ENCODE data around the gene EIF2S1.
A peak's percentile ranks its signal among the peaks of the same experiment; 100 is the strongest.

The EIF2S1 gene

GRCh38 chr14:67425608-67426007, 65.5 kb downstream of the EIF2S1 start:
- Histone ChIP-seq H3K4me1 (ENCODE audit: control insufficient read depth, insufficient read depth, low read length) (peaks cover 9% of the 10 kb centered on the region), H3K36me3 (ENCODE audit: control insufficient read depth, insufficient read depth, low read length, severe bottlenecking) (no peaks in the 10 kb centered on the region), H3K9me3 (ENCODE audit: control insufficient read depth, low read length) (no peaks in the 10 kb centered on the region), H3K27me3 (replicated peaks; ENCODE audit: control insufficient read depth, insufficient read depth, low read length) (no peaks in the 10 kb centered on the region), H3K4me3 (ENCODE audit: low read length) (no peak overlapping the region), H3K9ac (ENCODE audit: low read length) (no peak overlapping the region)
- no peak for DNase-seq (ENCODE audit: low read depth)

- Histone ChIP-seq H3K36me3 (ENCODE audit: control insufficient read depth, insufficient read depth, low read length, severe bottlenecking) (no peaks in the 10 kb centered on the region), H3K9me3 (ENCODE audit: control insufficient read depth, low read length) (no peaks in the 10 kb centered on the region), H3K4me1 (ENCODE audit: control insufficient read depth, insufficient read depth, low read length) (peaks cover 9% of the 10 kb centered on the region), H3K27me3 (replicated peaks; ENCODE audit: control insufficient read depth, insufficient read depth, low read length) (no peaks in the 10 kb centered on the region), H3K9ac (ENCODE audit: low read length) (no peak overlapping the region), H3K4me3 (ENCODE audit: low read length) (no peak overlapping the region)
- no peak for DNase-seq (ENCODE audit: low read depth)
Observed at GRCh38 chr14:67426161-67426560, 66.0 kb downstream of the EIF2S1 start.

GRCh38 chr14:67426983-67427606, 67.0 kb downstream of the EIF2S1 start:
- H3K9me3 ChIP-seq (ENCODE audit: control insufficient read depth, low read length), result no peaks in the 10 kb centered on the region
- H3K9ac ChIP-seq (ENCODE audit: low read length), result no peak overlapping the region
- no peak overlapping the region for H3K4me3 ChIP-seq (ENCODE audit: low read length)
- DNase-seq (ENCODE audit: low read depth), result peak; percentile 88
- peaks cover under 1% of the 10 kb centered on the region for H3K27me3 ChIP-seq (replicated peaks; ENCODE audit: control insufficient read depth, insufficient read depth, low read length)
- no peaks in the 10 kb centered on the region for H3K36me3 ChIP-seq (ENCODE audit: control insufficient read depth, insufficient read depth, low read length, severe bottlenecking)
- H3K4me1 ChIP-seq (ENCODE audit: control insufficient read depth, insufficient read depth, low read length), result peaks cover 11% of the 10 kb centered on the region

GRCh38 chr14:67428501-67429031, 68.4 kb downstream of the EIF2S1 start:
- peak; percentile 12 for DNase-seq (ENCODE audit: low read depth)
- H3K36me3 ChIP-seq (ENCODE audit: control insufficient read depth, insufficient read depth, low read length, severe bottlenecking), result no peaks in the 10 kb centered on the region
- no peaks in the 10 kb centered on the region for H3K9me3 ChIP-seq (ENCODE audit: control insufficient read depth, low read length)

GRCh38 chr14:67429510-67430205, 69.5 kb downstream of the EIF2S1 start:
- Histone ChIP-seq H3K27me3 (replicated peaks; ENCODE audit: control insufficient read depth, insufficient read depth, low read length) (peaks cover 24% of the 10 kb centered on the region), H3K4me3 (ENCODE audit: low read length) (no peak overlapping the region), H3K9ac (ENCODE audit: low read length) (no peak overlapping the region), H3K36me3 (ENCODE audit: control insufficient read depth, insufficient read depth, low read length, severe bottlenecking) (no peaks in the 10 kb centered on the region), H3K4me1 (ENCODE audit: control insufficient read depth, insufficient read depth, low read length) (peaks cover 14% of the 10 kb centered on the region), H3K9me3 (ENCODE audit: control insufficient read depth, low read length) (no peaks in the 10 kb centered on the region)
- DNase-seq (ENCODE audit: low read depth), result no peak

More at GRCh38 chr14:67428501-67429031, 68.4 kb downstream of the EIF2S1 start:
- Histone ChIP-seq H3K9ac (ENCODE audit: low read length) (no peak overlapping the region), H3K27me3 (replicated peaks; ENCODE audit: control insufficient read depth, insufficient read depth, low read length) (peaks cover 13% of the 10 kb centered on the region), H3K4me3 (ENCODE audit: low read length) (no peak overlapping the region), H3K4me1 (ENCODE audit: control insufficient read depth, insufficient read depth, low read length) (peaks cover 14% of the 10 kb centered on the region)

- Histone ChIP-seq H3K36me3 (ENCODE audit: control insufficient read depth, insufficient read depth, low read length, severe bottlenecking) (no peaks in the 10 kb centered on the region), H3K27me3 (replicated peaks; ENCODE audit: control insufficient read depth, insufficient read depth, low read length) (peaks cover 43% of the 10 kb centered on the region), H3K9ac (ENCODE audit: low read length) (no peak overlapping the region), H3K9me3 (ENCODE audit: control insufficient read depth, low read length) (no peaks in the 10 kb centered on the region), H3K4me1 (ENCODE audit: control insufficient read depth, insufficient read depth, low read length) (peaks cover 23% of the 10 kb centered on the region), H3K4me3 (ENCODE audit: low read length) (no peak overlapping the region)
- DNase-seq (ENCODE audit: low read depth), result no peak
Observed at GRCh38 chr14:67432050-67432564, 72.0 kb downstream of the EIF2S1 start.

GRCh38 chr14:67435603-67436002, 75.5 kb downstream of the EIF2S1 start:
- Histone ChIP-seq H3K4me1 (ENCODE audit: control insufficient read depth, insufficient read depth, low read length) (peaks cover 15% of the 10 kb centered on the region), H3K4me3 (ENCODE audit: low read length) (no peak overlapping the region), H3K36me3 (ENCODE audit: control insufficient read depth, insufficient read depth, low read length, severe bottlenecking) (no peaks in the 10 kb centered on the region), H3K27me3 (replicated peaks; ENCODE audit: control insufficient read depth, insufficient read depth, low read length) (peaks cover 56% of the 10 kb centered on the region), H3K9me3 (ENCODE audit: control insufficient read depth, low read length) (no peaks in the 10 kb centered on the region), H3K9ac (ENCODE audit: low read length) (no peak overlapping the region)
- DNase-seq (ENCODE audit: low read depth), result no peak
